ENCODE measurements around the gene ALG14.

GRCh38 chr1:94931254-94931841, 141.4 kb downstream of the ALG14 start:
- TF ChIP-seq CTCF (IDR thresholded peaks at IDR 0.05 in 2 of 3, conservative IDR thresholded peaks at IDR 0.05 in 1 of 3; ENCODE audit: borderline replicate concordance in 1 of 3, insufficient read depth in 1 of 3, low read depth in 2 of 3, low read length in 2 of 3) (no peak), ZBTB33 (IDR thresholded peaks at IDR 0.05; ENCODE audit: extremely low read depth, insufficient replicate concordance, low read length) (no peak), POLR2AphosphoS5 (IDR thresholded peaks at IDR 0.05; ENCODE audit: low read depth, low read length) (no peak), SRF (IDR thresholded peaks at IDR 0.05; ENCODE audit: low read depth) (no peak), YY1 (IDR thresholded peaks at IDR 0.05; ENCODE audit: extremely low read depth, insufficient replicate concordance, low read depth, low read length) (no peak), POLR2A (IDR thresholded peaks at IDR 0.05; ENCODE audit: borderline replicate concordance, extremely low read depth, insufficient read depth, insufficient read length) (no peak), ZNF274 (IDR thresholded peaks at IDR 0.05; ENCODE audit: low read depth, low read length) (no peak), EZH2phosphoT487 (IDR thresholded peaks at IDR 0.05; ENCODE audit: borderline replicate concordance) (no peak)

Measured in HCT116 (cell line).